GM19025 (cell line): ENCODE measurements around the gene TRPC4AP.
"Not testable (repeated sequence)": the region's sequence is repeated elsewhere in the genome, so short reads cannot be mapped to it uniquely, and the experiment has no call there.

ENCODE experiments used
- ATAC-seq: cut with Tn5 transposase; IDR thresholded peaks from one replicate; pipeline ENCODE4 v1.9.1; 2021; ENCODE audit warnings: mild to moderate bottlenecking, low read depth, moderate library complexity; ENCODE audit not compliant: unreplicated experiment

The TRPC4AP gene

DNA sequence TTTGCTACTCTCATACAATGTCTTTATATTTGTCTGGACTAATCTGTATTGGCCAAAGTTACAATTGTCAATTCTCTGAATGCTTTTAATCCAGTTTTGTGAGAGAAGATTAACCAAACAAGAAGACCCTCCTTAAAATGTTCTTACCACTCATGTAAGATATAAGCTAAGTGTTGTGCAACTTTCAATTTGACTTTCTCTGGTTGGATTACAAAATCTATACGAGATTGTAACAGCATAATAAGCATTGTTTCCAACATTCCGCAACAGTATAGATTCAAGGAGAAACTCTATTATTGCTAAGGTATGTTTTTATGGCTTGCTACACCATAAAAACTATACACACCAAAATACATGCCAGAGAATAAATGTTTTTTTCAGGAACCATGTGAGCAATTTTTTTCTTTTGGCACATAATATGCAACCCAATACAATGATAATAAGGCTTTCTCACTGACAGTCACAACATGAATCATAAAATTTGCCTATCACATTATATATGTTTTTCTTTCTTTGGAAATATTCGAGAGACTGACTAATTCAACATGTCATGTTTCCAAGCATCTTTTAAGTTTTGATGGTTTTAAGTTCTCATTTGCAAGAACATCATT is 12.2 kb upstream of the TRPC4AP start:
- ATAC-seq = no peak

DNA sequence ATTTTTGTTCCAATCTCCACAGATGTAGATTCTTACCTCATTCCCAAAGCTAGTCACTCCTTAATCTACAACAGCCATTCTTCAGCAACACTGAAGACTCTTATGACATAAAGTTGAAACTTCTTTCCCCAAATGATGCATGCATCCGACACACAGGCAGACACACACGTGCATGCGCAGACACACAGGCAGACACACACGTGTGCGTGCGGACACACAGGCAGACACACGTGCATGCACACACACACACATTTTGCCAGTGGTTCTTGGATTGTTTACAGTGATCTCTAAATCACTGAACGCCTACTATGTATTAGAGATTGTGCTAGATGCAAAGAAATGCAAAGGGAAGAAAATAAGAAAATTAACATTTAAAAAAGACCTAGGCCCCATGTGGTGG is 9.0 kb upstream of the TRPC4AP start:
- ATAC-seq = no peak

DNA sequence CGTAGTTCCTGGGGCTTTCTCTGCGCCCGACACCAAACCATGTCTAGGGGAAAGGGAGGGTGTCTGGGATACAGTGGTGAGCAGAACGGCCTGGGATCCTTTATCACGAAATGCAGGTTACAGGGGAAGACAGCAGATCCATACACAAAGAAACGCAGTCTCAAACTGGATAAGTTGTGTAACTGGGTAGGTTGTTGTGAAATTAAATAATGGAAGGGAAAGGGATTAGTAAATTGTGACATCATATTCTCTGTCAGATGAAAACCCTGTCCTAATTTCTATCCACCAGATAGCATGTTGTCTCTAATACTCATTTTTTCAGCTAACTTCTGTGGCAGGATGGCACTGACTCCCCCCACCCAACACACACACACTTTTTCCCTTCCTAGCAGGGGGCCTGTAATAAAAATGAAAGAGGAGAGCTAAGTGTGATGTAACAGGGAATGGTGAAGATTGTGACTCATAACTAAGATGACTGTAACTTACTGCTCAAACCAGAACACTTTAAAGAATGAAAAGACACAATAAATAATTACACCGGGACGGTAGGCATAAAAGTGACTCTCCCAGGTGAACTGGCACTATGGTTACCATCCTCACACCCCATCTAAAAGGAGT is 769 bp upstream of the TRPC4AP start:
- ATAC-seq = no peak

DNA sequence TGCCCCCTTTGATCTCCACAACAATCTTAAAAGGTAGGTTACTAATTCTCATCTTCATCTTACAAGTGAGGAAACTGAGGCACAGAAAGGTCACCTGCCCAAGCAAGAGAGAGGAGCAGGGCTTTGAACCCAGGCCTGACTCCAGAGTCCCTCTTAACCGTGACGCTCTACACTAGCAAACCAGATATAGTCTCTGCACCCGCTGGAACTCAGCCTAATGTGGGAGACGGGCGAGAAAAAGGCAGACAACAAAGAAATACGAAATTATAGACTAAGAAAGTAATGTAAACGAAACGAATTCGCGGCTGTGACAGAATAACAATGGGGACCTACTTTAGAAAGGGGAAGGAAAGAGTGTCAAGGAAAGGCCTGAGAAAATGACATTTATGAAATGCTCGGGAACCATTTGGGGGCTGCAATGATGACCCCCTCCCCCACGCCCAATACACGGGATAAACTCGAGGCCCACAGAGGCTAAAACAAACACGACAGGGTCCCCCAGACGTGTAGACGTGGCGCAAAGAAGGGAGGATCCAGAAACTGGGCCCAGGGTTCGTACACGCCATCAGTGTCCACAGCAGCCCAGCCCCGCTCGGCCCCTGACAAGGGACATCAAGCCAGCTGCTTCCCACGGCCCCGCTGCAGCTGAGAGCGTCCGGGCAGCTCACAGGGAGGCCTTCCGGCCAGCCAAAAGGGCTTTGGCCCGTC is 637 bp downstream of the TRPC4AP start:
- ATAC-seq = peak; percentile 9

DNA sequence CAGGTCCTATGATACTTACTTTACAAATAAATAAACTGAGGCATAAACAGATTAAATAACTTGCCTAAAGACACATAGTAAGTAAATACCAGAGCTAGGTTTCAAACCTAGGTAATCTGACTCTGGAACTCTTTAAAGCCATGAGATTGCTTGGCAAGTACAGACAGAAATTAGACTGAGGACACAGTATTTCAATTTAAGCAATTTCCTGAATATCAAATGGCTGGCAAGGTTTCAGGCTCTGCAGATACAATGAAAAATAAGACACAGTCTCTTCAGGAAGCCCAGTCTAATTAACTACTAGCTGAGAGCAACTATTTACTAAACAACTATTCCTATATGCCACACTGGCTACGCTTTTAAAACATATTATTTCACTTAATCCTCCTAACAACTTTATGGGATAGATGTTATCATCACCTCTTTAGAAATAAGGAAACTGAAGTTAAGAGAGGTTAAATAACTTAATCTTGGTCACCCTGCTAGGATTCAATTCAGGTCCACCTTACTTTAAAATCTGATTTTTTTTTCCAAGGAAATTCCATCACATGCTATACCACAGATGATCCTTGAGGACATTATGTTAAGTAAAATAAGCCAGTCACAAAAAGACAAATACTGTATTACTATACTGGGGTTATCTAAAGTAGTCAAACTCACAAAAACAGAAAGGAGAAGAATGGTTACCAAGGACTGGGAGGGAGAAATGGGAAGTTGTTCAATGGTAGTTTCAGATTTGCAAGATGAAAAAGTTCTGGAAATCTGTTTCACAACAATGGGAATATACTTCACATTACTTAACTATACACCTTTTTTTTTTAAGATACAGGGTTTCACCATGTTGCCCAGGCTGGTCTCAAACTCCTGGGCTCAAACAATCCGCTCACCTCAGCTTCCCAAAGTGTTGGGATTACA is 4.1 kb downstream of the TRPC4AP start:
- ATAC-seq = no peak

DNA sequence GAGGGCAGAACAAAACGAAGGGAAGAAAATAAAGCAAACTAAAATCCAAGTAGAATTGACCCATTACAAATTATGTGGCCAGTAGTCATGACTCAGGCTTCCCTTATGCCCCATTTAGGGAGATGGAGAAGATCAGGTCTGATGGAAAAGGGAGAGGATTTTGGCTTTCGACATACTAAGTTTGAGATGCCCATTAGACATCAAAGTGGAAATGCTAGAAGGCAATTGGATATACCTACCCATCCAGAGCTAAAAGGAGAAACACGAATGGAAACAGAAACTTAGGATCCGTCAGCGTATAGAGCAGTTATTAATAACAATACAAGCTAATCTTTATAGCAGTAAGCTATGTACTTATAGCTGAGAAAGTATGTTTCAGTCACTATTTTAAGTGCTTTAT is 4.8 kb downstream of the TRPC4AP start:
- no peak for ATAC-seq

DNA sequence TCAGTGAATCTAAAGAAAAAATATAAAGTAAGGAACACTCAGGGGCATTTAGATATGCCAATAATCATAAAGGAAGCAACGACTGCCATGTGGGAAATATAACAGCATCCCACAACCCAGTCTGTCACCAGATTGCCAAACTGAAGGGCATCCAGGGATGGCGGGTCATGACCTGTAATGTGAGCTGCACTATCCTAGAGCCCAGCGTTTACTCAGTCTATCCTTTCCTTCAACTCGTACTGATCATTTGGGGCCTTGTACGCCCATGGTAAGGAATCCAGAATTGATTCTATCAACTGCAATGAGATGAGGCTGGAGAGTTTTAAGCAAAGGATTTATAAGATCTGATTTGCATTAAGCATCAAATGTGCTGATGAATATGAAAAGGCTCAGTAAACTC is 5.3 kb downstream of the TRPC4AP start:
- no peak for ATAC-seq

DNA sequence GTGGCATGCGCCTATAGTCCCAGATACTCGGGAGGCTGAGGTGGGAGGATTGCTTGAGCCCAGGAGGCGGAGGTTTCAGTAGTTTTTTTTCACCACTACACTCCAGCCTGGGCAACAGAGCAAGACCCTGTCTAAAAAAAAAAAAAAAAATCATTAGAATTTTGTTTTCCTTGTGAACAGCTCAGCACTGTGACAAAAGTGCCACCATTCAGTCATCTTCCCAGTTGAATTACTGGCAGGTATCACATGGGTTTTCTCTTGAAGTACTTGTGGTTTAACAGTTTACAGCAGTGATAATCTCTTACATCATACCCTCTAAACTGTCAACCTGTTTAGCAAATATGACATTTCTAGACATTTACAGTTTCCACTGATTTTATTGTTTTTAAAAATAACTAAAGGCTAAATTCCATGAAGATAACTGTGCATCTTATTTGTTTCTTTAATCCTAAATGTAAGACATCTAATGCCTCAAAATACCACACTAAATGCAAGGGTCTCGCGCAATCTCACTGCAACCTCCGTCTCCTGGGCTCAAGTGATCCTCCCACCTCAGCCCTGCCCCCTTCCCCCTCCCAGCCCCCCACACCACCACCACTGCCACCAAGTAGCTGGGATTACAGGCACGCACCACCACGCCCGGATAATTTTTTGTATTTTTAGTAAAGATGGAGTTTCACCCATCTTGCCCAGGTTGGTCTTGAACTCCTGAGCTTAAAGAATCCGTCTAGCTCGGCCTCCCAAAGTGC is 7.0 kb downstream of the TRPC4AP start:
- ATAC-seq = no peak

DNA sequence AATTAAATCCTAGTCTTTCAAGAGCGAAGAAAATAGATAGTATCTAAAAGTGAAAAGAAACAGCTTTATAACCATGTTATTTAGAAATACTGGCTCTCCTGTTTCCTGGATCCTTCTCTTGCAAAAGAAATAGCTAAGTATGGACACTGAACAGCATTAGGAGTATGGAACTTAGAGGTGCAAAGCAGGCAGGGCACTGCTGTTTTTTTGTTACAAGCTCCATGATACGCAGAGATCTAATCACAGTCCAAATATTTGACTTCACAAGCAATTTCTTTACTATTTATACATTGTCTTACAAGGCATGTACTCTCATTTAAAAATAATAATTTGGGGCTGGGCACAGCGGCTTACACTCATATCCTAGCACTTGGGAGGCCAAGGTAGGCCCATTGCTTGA is 7.6 kb downstream of the TRPC4AP start:
- no peak for ATAC-seq

DNA sequence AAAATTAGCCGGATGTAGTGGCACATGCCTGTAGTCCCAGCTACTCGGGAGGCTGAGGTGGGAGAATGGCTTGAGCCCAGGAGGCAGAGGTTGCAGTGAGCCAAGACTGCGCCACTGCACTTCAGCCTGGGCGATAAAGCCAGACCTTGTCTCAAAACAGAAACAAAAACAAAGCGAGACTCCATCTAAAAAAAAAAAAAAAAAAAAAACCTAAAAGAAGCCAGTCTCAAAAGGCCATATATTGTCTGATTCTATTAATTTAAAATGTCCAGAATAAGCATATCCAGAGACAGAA is 12.3 kb downstream of the TRPC4AP start:
- ATAC-seq = not testable (repeated sequence)

DNA sequence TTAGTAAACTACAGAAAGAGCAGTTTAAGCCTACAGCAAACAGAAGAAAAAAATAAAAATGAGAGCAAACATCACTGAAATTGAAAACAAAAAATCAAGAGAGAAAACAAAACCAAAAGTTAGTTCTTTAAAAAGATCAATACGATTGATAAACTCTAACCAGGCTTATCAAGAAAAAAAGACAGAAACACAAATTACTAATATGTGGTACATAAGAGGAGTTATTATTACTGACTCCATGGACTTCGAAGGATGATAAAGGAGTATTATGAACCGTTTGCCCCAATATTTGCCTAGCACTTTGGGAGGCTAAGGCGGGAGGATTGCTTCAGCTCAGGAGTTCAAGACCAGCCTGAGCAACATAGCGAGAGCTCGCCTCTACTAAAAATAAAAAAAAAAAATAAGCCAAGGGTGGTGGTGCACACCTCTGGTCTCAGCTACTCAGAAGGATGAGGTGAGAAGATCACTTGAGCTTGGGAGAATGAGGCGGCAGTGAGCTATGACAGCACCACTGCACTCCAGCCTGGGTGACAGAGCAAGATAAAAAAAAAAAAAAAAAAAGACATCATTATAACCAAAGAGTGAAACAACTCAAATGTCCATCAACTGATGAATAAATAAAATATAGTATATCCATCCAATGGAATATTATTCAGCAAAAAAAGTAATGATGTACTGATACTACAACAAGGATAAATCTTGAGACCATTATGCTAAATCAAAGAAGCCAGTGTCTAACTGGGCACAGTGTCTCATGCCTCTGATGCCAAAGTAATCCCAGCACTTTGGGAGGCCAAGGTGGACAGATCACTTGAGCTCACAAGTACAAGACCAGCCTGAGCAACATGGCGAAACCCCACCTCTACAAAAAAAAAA is 12.9 kb downstream of the TRPC4AP start:
- ATAC-seq = no peak

DNA sequence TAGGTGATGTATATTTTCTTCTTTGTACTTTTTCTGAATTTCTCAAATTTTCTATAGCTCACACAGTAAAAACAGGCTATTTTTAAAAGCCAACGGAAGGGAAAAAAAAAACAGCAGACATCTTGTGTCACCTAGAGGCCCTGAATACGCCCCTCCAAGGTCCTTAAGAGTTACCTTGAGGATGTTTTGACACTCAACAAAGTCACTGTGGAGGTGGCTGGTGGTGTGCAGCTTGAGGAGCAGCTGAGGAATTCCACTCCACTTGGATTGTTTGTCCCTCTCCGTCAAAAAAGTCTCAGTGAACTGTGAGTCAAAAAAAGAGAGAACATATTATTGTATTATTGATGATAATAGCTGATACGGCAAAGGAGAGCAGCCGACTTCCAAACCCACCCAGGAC is 14.7 kb downstream of the TRPC4AP start:
- no peak for ATAC-seq

DNA sequence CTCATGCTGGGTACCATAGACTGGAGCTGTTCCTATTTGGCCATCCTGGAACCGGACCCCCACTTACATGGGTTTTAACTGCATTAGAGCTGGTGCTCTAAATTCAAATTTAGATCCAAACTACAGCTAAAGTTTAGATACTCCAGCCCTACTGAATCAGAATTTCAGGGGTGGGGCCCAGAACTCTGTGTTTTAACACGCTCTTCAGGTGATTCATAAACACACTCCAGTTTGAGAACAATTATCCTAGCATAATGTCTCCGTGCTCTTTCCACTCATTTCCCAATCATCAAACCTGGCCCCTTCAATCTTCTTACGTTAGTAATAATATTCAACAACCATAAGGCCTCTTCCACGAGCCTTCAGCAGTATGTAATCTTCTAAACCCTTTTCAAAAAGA is 15.3 kb downstream of the TRPC4AP start:
- ATAC-seq = no peak

DNA sequence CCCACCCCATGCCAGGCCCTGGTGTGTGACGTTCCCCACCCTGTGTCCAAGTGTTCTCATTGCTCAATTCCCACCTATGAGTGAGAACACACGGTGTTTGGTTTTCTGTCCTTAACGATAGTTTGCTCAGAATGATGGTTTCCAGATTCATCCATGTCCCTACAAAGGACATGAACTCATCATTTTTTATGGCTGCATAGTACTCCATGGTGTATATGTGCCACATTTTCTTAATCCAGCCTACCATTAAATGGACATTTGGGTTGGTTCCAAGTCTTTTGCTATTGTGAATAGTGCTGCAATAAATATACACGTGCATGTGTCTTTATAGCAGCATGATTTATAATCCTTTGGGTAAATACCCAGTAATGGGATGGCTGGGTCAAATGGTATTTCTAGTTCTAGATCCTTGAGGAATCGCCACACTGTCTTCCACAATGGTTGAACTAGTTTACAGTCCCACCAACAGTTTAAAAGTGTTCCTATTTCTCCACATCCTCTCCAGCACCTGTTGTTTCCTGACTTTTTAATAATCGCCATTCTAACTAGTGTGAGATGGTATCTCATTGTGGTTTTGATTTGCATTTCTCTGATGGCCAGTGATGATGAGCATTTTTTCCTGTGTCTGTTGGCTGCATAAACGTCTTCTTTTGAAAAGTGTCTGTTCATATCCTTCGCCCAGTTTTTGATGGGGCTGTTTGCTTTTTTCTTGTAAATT is 21.0 kb downstream of the TRPC4AP start:
- not testable (repeated sequence) for ATAC-seq

DNA sequence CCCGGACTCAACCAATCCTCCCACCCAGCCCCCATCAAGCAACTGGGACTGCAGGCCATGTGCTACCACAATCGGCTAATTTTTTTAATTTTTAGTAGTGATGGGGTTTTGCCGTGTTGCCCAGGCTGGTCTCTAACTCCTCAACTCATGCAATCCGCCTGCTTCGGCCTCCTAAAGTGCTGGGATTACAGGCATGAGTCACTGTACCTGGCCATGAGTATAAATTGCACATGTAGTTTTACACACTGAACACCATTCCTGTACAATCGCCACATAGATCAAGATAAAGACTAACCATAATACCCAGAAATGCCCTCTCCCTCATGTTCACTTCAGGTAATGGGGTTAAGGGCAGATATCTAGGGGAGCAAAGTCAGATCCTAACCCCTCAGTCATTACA is 26.4 kb downstream of the TRPC4AP start:
- ATAC-seq = no peak

DNA sequence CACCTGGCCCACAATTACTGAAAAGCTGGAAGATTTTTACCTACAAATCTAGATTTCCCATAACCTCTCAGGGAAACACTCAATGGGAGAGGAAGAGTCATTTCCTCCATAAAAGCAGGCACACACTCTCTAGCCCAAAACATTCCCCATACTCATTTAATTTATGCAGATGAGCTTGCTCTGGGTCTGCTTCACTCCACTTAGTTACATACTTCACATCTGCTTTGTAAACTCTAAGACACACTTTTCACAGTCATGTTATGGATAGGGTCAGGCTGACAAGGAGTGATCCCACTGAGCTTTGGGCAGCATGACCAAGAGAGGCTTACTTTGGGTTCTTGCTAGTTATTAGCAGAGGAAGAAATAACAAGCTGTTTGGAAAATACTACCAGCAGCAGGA is 27.4 kb downstream of the TRPC4AP start:
- ATAC-seq = no peak

DNA sequence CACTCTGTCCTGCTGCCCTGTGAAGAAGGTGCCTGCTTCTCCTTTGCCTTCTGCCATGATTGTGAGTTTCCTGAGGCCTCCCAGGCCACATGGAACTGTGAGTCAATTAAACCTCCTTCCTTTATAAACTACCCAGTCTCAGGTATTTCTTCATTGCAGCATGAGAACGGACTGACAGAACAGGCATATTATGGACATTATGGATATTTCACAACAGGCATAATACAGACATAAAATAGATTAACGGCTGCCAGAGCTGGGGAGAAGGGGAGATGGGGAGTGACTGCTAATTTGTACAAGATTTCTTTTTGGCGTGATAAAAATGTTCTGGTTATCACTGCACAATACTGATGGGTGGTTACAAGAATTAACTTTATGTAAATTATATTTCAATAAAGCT is 29.4 kb downstream of the TRPC4AP start:
- ATAC-seq = no peak

DNA sequence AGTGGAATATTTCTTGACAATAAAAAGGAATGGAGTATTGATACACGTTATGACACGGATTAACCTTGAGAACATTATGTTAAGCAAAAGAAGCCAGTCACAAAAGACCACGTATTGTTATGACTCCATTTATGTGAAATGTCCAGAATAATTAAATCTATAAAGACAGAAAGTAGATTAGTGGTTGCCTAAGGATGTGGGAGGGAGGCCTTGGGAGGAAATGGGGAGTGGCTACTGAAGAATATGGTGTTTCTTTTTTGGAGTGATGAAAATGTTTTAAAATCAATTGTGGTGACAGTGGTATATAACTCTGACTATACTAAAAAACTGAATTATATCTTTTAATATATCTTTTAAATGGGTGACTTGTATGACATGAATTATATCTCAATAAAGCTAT is 30.1 kb downstream of the TRPC4AP start:
- no peak for ATAC-seq

DNA sequence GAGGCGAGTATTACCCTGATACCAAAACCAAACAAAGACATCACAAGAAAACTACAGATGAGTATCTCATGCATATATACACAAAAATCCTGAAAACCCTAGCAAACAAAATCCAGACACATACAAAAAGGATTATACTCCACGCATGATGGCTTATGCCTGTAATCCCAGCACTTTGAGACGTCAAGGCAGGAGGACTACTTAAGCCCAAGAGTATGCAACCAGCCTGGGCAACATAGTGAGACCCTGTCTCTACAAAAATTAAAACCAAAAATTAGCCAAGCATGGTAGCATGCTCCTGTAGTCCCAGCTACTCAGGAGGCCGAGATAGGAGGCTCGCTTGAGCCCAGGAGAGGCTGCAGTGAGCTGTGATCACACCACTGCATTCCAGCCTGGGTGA is 32.4 kb downstream of the TRPC4AP start:
- no peak for ATAC-seq
